ENCODE data around the gene NCEH1.

The NCEH1 gene

DNA sequence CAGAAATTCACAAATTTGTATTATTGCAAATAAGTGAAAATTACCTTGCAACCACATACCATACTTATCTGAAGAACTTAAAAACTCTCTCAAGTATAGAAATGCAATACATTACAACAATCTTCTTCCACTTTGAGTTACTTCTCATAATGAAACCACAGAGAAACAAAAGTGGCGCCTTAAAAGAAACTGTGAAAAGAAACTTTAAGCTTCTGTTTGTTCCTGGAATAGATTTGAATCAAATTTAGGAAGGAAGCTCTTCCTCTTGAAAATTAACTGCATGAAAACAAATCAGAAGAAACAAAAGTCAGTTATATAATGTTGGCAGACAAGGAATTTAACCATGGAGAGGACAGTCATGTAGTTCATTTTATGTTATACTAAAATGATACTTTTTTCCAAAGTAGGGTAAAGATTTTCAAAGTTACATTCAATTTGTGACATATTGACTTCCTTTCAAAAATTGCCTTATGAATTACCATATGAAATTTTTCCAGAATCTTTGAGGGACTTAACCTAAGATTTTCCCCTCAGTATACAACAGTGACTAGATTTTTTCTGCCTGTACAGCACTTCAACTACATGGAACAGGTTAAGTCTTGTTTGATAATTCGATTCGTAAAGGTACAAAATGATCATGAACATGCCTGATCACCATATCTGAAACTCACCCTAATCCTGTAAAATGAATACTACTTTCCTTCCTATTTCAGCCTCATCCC lies 130.0 kb downstream of the NCEH1 start:
- no peak for DNase-seq (ENCODE audit: low spot score)
